ENCODE results near the gene HERC2.
"Not testable (repeated sequence)": the region's sequence is repeated elsewhere in the genome, so short reads cannot be mapped to it uniquely, and the experiment has no call there.

The HERC2 gene

GRCh38 chr15:28289694-28290463 is 32.1 kb downstream of the HERC2 start:
- no peak for DNase-seq (ENCODE audit: extremely low read depth, low read depth)
- no peak for TF ChIP-seq CTCF (IDR thresholded peaks at IDR 0.05; ENCODE audit: low read depth, low read length, missing control alignments)
- H3K4me3 ChIP-seq (replicated peaks; ENCODE audit: low read depth, low read length) = no peak overlapping the region

GRCh38 chr15:28288830-28289693 is 32.9 kb downstream of the HERC2 start:
- DNase-seq (ENCODE audit: extremely low read depth, low read depth) = not testable (repeated sequence)

GRCh38 chr15:28286659-28287058 is 35.3 kb downstream of the HERC2 start:
- not testable (repeated sequence) for DNase-seq (ENCODE audit: extremely low read depth, low read depth)

More at GRCh38 chr15:28288830-28289693, 32.9 kb downstream of the HERC2 start:
- not testable (repeated sequence) for H3K4me3 ChIP-seq (replicated peaks; ENCODE audit: low read depth, low read length)

GRCh38 chr15:28286031-28286430 is 35.9 kb downstream of the HERC2 start:
- no peak overlapping the region for H3K4me3 ChIP-seq (replicated peaks; ENCODE audit: low read depth, low read length)
- no peak for DNase-seq (ENCODE audit: extremely low read depth, low read depth)
- TF ChIP-seq CTCF (IDR thresholded peaks at IDR 0.05; ENCODE audit: low read depth, low read length, missing control alignments) = no peak

More at GRCh38 chr15:28286659-28287058, 35.3 kb downstream of the HERC2 start:
- not testable (repeated sequence) for H3K4me3 ChIP-seq (replicated peaks; ENCODE audit: low read depth, low read length)

- DNase-seq (ENCODE audit: extremely low read depth, low read depth) = no peak
- no peak for TF ChIP-seq CTCF (IDR thresholded peaks at IDR 0.05; ENCODE audit: low read depth, low read length, missing control alignments)
- no peak overlapping the region for H3K4me3 ChIP-seq (replicated peaks; ENCODE audit: low read depth, low read length)
These were observed 40.1 kb downstream of the HERC2 start for GRCh38 chr15:28281876-28282275.

- no peak overlapping the region for H3K4me3 ChIP-seq (replicated peaks; ENCODE audit: low read depth, low read length)
- no peak for TF ChIP-seq CTCF (IDR thresholded peaks at IDR 0.05; ENCODE audit: low read depth, low read length, missing control alignments)
These were observed 47.3 kb downstream of the HERC2 start for GRCh38 chr15:28274635-28275034.

GRCh38 chr15:28273873-28274610 is 47.9 kb downstream of the HERC2 start:
- H3K4me3 ChIP-seq (replicated peaks; ENCODE audit: low read depth, low read length) = no peak overlapping the region
- TF ChIP-seq CTCF (IDR thresholded peaks at IDR 0.05; ENCODE audit: low read depth, low read length, missing control alignments) = no peak
- no peak for DNase-seq (ENCODE audit: extremely low read depth, low read depth)

More at GRCh38 chr15:28274635-28275034, 47.3 kb downstream of the HERC2 start:
- no peak for DNase-seq (ENCODE audit: extremely low read depth, low read depth)

All from HFF-Myc (cell line).